Testis (tissue), 3 donors: ENCODE data around the gene HEXA. TPM values are rescaled to one million over a fixed set of nuclear protein-coding genes. Genes with fewer than 3 reads are reported as not detected.
"Not testable (repeated sequence)": the region's sequence is repeated elsewhere in the genome, so short reads cannot be mapped to it uniquely, and the experiment has no call there.

ENCODE experiments used
- DNase-seq: peaks from one replicate; pipeline ENCODE4 v3.0.0-alpha.2; 2019
- H3K27ac ChIP-seq, 2 donors: fragments of 200-600 bp; sonication (generic); one replicate each; pipeline ENCODE4 v1.5.1; 2019
- H3K27me3 ChIP-seq: fragments of 200-600 bp; sonication (generic); one replicate; pipeline ENCODE4 v1.5.1; 2019
- H3K36me3 ChIP-seq: fragments of 200-600 bp; sonication (generic); one replicate; pipeline ENCODE4 v1.5.1; 2017; ENCODE audit warnings: low read depth; ENCODE audit errors: missing control alignments
- H3K4me1 ChIP-seq: fragments of 200-600 bp; sonication (generic); one replicate; pipeline ENCODE4 v1.5.1; 2019
- H3K4me3 ChIP-seq, 2 donors: fragments of 200-600 bp; sonication (generic); one replicate each; pipeline ENCODE4 v1.5.1; 2017 to 2019
- H3K9me3 ChIP-seq: fragments of 200-600 bp; sonication (generic); one replicate; pipeline ENCODE4 v1.5.1; 2017
- POLR2A ChIP-seq: fragments of 450-650 bp; IDR thresholded peaks from one replicate; pipeline ENCODE4 v1.6.1; 2017; ENCODE audit warnings: antibody characterized with exemption, mild to moderate bottlenecking, moderate library complexity
- WGBS, 2 donors: methylation state at CpG; one replicate each; pipeline ENCODE4 v1.1.5; 2018; 5-methylcytosine and 5-hydroxymethylcytosine counted together
- intact Hi-C: fragments of 100-400 bp; cut with DNase I; formaldehyde crosslinking; loops from one replicate; pipeline ENCODE4 v1.15.1; 2023; ENCODE audit warnings: low total_unique reads
- polyA plus RNA-seq: library from polyadenylated mRNA; stranded (reverse); fragments of 350-450 nt; fragmentation: Illumina TruSeq; extraction: RNeasy Lipid Tissue Mini Kit (QIAGEN cat#74804); gene quantifications from one replicate; pipeline ENCODE4 v1.2.3, GENCODE V29; 2014; ENCODE audit warnings: low read depth, low replicate concordance; ENCODE audit not compliant: insufficient read depth
- total RNA-seq, 2 donors: library from RNA; depleted of rRNA; stranded (reverse); fragments of >200 nt; gene quantifications; one replicate each; pipeline ENCODE4 v1.2.3, GENCODE V29; 2016
- TF ChIP-seq, protein P1 (sequence below), 3 experiments: fragments of 450-650 bp in 2 of 3; fragments of 200-600 bp in 1 of 3; sonication (generic) in 1 of 3; IDR thresholded peaks; one replicate each; pipeline ENCODE4 v1.5.1; 2016 to 2019; ENCODE audit warnings: antibody characterized with exemption in 3 of 3, mild to moderate bottlenecking in 2 of 3, moderate library complexity in 1 of 3

HEXA gene
- total and polyA plus RNA-seq, 3 donors from 2014 or later: 110 to 188 (median 129) TPM

DNA sequence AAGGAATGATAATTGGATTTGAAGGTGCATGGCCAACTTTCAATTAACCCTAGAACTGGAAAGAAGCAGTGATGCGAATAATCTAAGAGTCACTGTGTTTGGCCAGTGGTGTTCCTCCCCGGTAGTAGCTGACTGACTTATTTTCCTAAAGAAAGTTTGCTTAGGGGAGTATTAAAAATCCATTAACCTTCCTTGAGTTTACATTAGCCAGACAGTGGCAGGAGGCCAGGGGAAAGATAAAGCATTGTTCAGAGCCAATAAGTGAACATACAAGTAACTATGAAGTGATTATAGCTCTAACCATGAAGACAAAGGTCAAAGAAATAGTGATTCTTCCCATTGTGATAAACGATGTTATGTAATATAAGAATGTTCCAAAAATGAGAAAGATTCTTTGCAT is 13.4 kb upstream of the HEXA start:
- H3K36me3 ChIP-seq: no peaks in the 10 kb centered on the region
- H3K27me3 ChIP-seq: no peaks in the 10 kb centered on the region
- no peak for DNase-seq
- 66 to 69% methylated on average over 3 of the region's 3 CpGs for WGBS, 2 donors
- no peaks in the 10 kb centered on the region for H3K9me3 ChIP-seq
- no peak overlapping the region for H3K27ac ChIP-seq
- intact Hi-C loops: no loop called here
- H3K4me1 ChIP-seq: no peaks in the 10 kb centered on the region
- TF ChIP-seq, protein P1, sequence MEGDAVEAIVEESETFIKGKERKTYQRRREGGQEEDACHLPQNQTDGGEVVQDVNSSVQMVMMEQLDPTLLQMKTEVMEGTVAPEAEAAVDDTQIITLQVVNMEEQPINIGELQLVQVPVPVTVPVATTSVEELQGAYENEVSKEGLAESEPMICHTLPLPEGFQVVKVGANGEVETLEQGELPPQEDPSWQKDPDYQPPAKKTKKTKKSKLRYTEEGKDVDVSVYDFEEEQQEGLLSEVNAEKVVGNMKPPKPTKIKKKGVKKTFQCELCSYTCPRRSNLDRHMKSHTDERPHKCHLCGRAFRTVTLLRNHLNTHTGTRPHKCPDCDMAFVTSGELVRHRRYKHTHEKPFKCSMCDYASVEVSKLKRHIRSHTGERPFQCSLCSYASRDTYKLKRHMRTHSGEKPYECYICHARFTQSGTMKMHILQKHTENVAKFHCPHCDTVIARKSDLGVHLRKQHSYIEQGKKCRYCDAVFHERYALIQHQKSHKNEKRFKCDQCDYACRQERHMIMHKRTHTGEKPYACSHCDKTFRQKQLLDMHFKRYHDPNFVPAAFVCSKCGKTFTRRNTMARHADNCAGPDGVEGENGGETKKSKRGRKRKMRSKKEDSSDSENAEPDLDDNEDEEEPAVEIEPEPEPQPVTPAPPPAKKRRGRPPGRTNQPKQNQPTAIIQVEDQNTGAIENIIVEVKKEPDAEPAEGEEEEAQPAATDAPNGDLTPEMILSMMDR (IDR thresholded peaks at IDR 0.05): no peak
- no peak for TF ChIP-seq POLR2A
- no peak overlapping the region for H3K4me3 ChIP-seq

- intact Hi-C loops: no loop called here
- Histone ChIP-seq H3K27ac (no peak overlapping the region), H3K36me3 (no peaks in the 10 kb centered on the region), H3K4me1 (no peaks in the 10 kb centered on the region), H3K4me3 (no peak overlapping the region), H3K27me3 (no peaks in the 10 kb centered on the region), H3K9me3 (no peaks in the 10 kb centered on the region)
- no peak for DNase-seq
- no peak for TF ChIP-seq POLR2A
- TF ChIP-seq, protein P1 (IDR thresholded peaks at IDR 0.05): no peak
Observed at GRCh38 chr15:72387741-72388140, 11.9 kb upstream of the HEXA start.

DNA sequence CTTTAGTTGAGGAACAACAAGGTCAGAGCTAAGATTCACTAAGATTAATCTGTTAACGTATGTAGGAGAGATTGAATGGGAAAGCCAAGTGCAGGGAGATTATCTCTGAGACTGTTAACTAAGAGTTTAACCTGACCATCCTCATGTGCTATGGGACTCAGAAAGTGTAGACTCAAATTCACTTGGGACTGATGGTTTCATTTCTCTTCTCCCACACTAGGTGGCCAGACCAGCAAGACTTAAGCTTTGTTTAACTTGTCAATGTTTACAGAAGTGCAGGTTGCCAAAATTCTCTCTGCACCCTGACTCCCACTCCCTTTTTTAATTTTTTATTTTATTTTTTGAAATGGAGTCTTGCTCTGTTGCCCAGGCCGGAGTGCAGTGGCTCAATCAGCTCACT is 6.3 kb upstream of the HEXA start:
- intact Hi-C loops: no loop called here
- no peak overlapping the region for H3K4me3 ChIP-seq
- no peak for DNase-seq
- H3K4me1 ChIP-seq: peaks cover under 1% of the 10 kb centered on the region
- no peak overlapping the region for H3K27ac ChIP-seq
- H3K9me3 ChIP-seq: no peaks in the 10 kb centered on the region
- no peaks in the 10 kb centered on the region for H3K27me3 ChIP-seq
- WGBS, 2 donors: 75 to 83% methylated on average over 2 of the region's 2 CpGs
- no peak for TF ChIP-seq POLR2A
- TF ChIP-seq, protein P1 (IDR thresholded peaks at IDR 0.05): peak in 1 of 3 experiments; percentile 10
- no peaks in the 10 kb centered on the region for H3K36me3 ChIP-seq

DNA sequence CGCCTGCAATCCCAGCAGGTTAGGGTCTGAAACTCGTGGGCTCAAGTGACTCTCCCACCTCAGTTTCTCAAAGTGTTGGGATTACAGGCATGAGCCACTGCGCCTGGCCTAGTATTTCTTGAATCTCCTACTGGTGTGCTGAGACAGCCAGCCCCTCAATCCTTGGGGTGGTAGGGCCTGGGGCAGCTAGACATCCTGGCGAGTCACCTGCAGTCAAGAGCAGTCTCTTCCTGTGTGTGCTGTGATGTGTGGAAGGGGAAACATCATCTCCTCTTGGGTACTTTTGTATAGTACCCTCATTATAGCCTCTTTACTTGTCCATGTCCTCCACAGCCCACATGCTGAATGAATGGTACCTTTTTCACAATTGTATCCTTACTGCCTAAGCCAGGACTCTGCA is 4.9 kb upstream of the HEXA start:
- H3K9me3 ChIP-seq: no peaks in the 10 kb centered on the region
- peaks cover 10% of the 10 kb centered on the region for H3K4me1 ChIP-seq
- WGBS, 2 donors: 67 to 87% methylated on average over 4 of the region's 4 CpGs
- DNase-seq: no peak
- no peak overlapping the region for H3K27ac ChIP-seq
- no peak for TF ChIP-seq POLR2A
- TF ChIP-seq, protein P1 (IDR thresholded peaks at IDR 0.05): no peak
- intact Hi-C loops: no loop called here
- H3K4me3 ChIP-seq: no peak overlapping the region
- no peaks in the 10 kb centered on the region for H3K27me3 ChIP-seq
- H3K36me3 ChIP-seq: no peaks in the 10 kb centered on the region

- 58 to 60% methylated on average over 2 of the region's 2 CpGs for WGBS, 2 donors
- Histone ChIP-seq H3K27me3 (no peaks in the 10 kb centered on the region), H3K27ac (no peak overlapping the region), H3K36me3 (no peaks in the 10 kb centered on the region), H3K4me3 (no peak overlapping the region), H3K9me3 (no peaks in the 10 kb centered on the region), H3K4me1 (peaks cover 10% of the 10 kb centered on the region)
- intact Hi-C loops: loop anchor here (5.0 kb wide), 1 partner anchor 183 kb away; the partner anchor contains the start of gene GRAMD2A
- no peak for DNase-seq
- TF ChIP-seq, protein P1 (IDR thresholded peaks at IDR 0.05): no peak
- no peak for TF ChIP-seq POLR2A
Observed at GRCh38 chr15:72379856-72380430, 4.1 kb upstream of the HEXA start.

DNA sequence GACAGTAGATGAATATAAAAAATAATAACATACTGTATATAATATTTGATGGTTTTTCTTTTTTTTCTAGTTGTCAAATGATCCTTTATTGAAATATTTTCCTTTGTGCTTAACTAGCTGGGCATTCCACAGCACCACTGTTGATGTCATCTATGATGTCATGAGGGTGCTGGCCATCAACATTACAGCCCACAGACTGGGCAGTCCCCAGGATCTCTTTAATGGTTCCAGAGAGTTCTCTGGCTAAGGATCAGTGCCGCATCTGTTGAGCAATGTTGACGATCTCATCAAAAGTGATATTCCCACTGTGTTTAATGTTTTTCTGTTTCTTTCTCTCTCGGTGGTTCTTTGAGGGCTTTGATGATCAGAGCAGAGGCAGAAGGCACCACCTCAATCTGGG is 3.3 kb upstream of the HEXA start:
- DNase-seq, H3K36me3 ChIP-seq, H3K27me3 ChIP-seq, H3K27ac ChIP-seq, H3K4me3 ChIP-seq, H3K9me3 ChIP-seq: not testable (repeated sequence)
- 87 to 91% methylated on average over 3 of the region's 3 CpGs for WGBS, 2 donors
- intact Hi-C loops: loop anchor here (5.0 kb wide), 1 partner anchor 182 kb away; the partner anchor contains the start of gene GRAMD2A
- peaks cover 13% of the 10 kb centered on the region for H3K4me1 ChIP-seq
